Measurements from ENCODE around the gene TNK2. TPM values are rescaled to one million over a fixed set of nuclear protein-coding genes. Genes with fewer than 3 reads are reported as not detected.
"Not testable (repeated sequence)": the region's sequence is repeated elsewhere in the genome, so short reads cannot be mapped to it uniquely, and the experiment has no call there.

The TNK2 gene
- total RNA-seq, 1 donor = 10.8 TPM

GRCh38 chr3:195876297-195877064 is 31.9 kb downstream of the TNK2 start:
- no peak for DNase-seq (ENCODE audit: low read depth)
- H3K4me3 ChIP-seq (ENCODE audit: low read depth, low read length) = no peak overlapping the region
- no peak for TF ChIP-seq CTCF (IDR thresholded peaks at IDR 0.05; ENCODE audit: insufficient read depth, low read length)

GRCh38 chr3:195875482-195876236 is 32.7 kb downstream of the TNK2 start:
- DNase-seq (ENCODE audit: low read depth) = no peak
- H3K4me3 ChIP-seq (ENCODE audit: low read depth, low read length) = no peak overlapping the region
- TF ChIP-seq CTCF (IDR thresholded peaks at IDR 0.05; ENCODE audit: insufficient read depth, low read length) = no peak

GRCh38 chr3:195873971-195874370 is 34.4 kb downstream of the TNK2 start:
- DNase-seq (ENCODE audit: low read depth) = no peak
- TF ChIP-seq CTCF (IDR thresholded peaks at IDR 0.05; ENCODE audit: insufficient read depth, low read length) = no peak
- H3K4me3 ChIP-seq (ENCODE audit: low read depth, low read length) = no peak overlapping the region

- no peak for TF ChIP-seq CTCF (IDR thresholded peaks at IDR 0.05; ENCODE audit: insufficient read depth, low read length)
- no peak overlapping the region for H3K4me3 ChIP-seq (ENCODE audit: low read depth, low read length)
- DNase-seq (ENCODE audit: low read depth) = no peak
Measured at GRCh38 chr3:195873281-195873887, 35.0 kb downstream of the TNK2 start.

DNA sequence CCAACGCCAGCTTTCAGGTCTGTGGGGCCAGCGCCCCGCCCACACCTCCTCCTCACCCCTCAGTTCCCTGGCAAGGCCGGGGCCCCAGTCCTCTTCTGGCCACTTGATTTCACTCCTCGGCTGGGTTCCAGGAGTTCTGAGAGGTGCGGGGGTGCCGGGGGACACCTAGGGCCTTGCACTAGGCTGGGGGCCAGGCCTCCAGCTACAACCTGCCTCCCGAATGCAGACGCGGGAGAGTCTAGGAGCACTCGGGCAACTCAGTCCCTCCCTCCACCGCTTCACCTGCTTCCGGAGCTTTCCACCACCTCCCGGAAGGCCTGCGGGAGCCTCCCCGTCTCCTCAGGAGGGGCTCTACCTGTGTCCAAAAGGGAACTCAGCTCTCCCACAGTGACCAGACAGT is 35.6 kb downstream of the TNK2 start:
- no peak overlapping the region for H3K4me3 ChIP-seq (ENCODE audit: low read depth, low read length)
- no peak for DNase-seq (ENCODE audit: low read depth)
- no peak for TF ChIP-seq CTCF (IDR thresholded peaks at IDR 0.05; ENCODE audit: insufficient read depth, low read length)

- TF ChIP-seq CTCF (IDR thresholded peaks at IDR 0.05; ENCODE audit: insufficient read depth, low read length) = no peak
- DNase-seq (ENCODE audit: low read depth) = no peak
- no peak overlapping the region for H3K4me3 ChIP-seq (ENCODE audit: low read depth, low read length)
Measured at GRCh38 chr3:195872097-195872496, 36.3 kb downstream of the TNK2 start.

- DNase-seq (ENCODE audit: low read depth); H3K4me3 ChIP-seq (ENCODE audit: low read depth, low read length): not testable (repeated sequence)
Measured at GRCh38 chr3:195871686-195872085, 36.7 kb downstream of the TNK2 start.

Measured in fibroblast of the aortic adventitia (primary cell).